Measurements from ENCODE around the gene AKAP13.

The AKAP13 gene

GRCh38 chr15:85743392-85744055 is 363.1 kb downstream of the AKAP13 start:
- CTCF ChIA-PET, result interaction anchor here (2.0 kb wide), 1 partner anchor 14 kb away, joined by 5 read pairs; no protein-coding TSS in a partner anchor

GRCh38 chr15:85744579-85744978 is 364.2 kb downstream of the AKAP13 start:
- H3K27ac ChIP-seq (ENCODE audit: extremely low read depth, low read depth, low read length), result no peak overlapping the region
- no peaks in the 10 kb centered on the region for H3K9me3 ChIP-seq (ENCODE audit: control insufficient read depth, insufficient read depth, low read depth, low read length)
- H3K4me3 ChIP-seq (ENCODE audit: low read depth, low read length), result no peak overlapping the region
- CTCF ChIA-PET, result no interaction called here
- no peaks in the 10 kb centered on the region for H3K4me1 ChIP-seq (ENCODE audit: control insufficient read depth, insufficient read depth, low read length)
- TF ChIP-seq ZNF776 (tag by site-specific recombination; IDR thresholded peaks at IDR 0.05; ENCODE audit: borderline replicate concordance) (no peak), SETDB1 (IDR thresholded peaks at IDR 0.05; ENCODE audit: insufficient read length, low read length) (no peak), ZNF274 (IDR thresholded peaks at IDR 0.05; ENCODE audit: low read length) (no peak), ZNF274 (tag by site-specific recombination; IDR thresholded peaks at IDR 0.05; ENCODE audit: borderline replicate concordance) (no peak), RBAK (tag by site-specific recombination; IDR thresholded peaks at IDR 0.05) (no peak), ZFP37 (tag by site-specific recombination; IDR thresholded peaks at IDR 0.05) (no peak), ZFHX2 (tag by site-specific recombination; conservative IDR thresholded peaks at IDR 0.05) (no peak)
- H3K36me3 ChIP-seq (ENCODE audit: control insufficient read depth in 2 of 2, insufficient read depth in 1 of 2, low read length in 2 of 2), result peaks cover 12 to 79% of the 10 kb centered on the region in 2 experiments
- POLR2A ChIA-PET, result no interaction called here

More at GRCh38 chr15:85743392-85744055, 363.1 kb downstream of the AKAP13 start:
- H3K36me3 ChIP-seq (ENCODE audit: control insufficient read depth in 2 of 2, insufficient read depth in 1 of 2, low read length in 2 of 2), result peaks cover 19 to 78% of the 10 kb centered on the region in 2 experiments
- H3K9me3 ChIP-seq (ENCODE audit: control insufficient read depth, insufficient read depth, low read depth, low read length), result no peaks in the 10 kb centered on the region
- no peaks in the 10 kb centered on the region for H3K4me1 ChIP-seq (ENCODE audit: control insufficient read depth, insufficient read depth, low read length)
- no peak overlapping the region for H3K27ac ChIP-seq (ENCODE audit: extremely low read depth, low read depth, low read length)
- TF ChIP-seq ZNF24 (tag by site-specific recombination; IDR thresholded peaks at IDR 0.05), result no peak
- TF ChIP-seq MYNN (tag by site-specific recombination; IDR thresholded peaks at IDR 0.05; ENCODE audit: borderline replicate concordance), result no peak
- TF ChIP-seq MZF1 (tag by site-specific recombination; IDR thresholded peaks at IDR 0.05; ENCODE audit: borderline replicate concordance), result no peak
- TF ChIP-seq KLF1 (tag by site-specific recombination; IDR thresholded peaks at IDR 0.05), result no peak
- no peak for TF ChIP-seq ZNF670 (tag by site-specific recombination; IDR thresholded peaks at IDR 0.05; ENCODE audit: low read depth)
- TF ChIP-seq ZNF561 (tag by site-specific recombination; IDR thresholded peaks at IDR 0.05; ENCODE audit: borderline replicate concordance), result no peak
- TF ChIP-seq BCL11A (tag by site-specific recombination; IDR thresholded peaks at IDR 0.05; ENCODE audit: low read depth), result no peak
- TF ChIP-seq ZNF391 (tag by site-specific recombination; IDR thresholded peaks at IDR 0.05; ENCODE audit: borderline replicate concordance, low read depth), result no peak
- TF ChIP-seq HOXA7 (CRISPR knock-in tag; IDR thresholded peaks at IDR 0.05; ENCODE audit: borderline replicate concordance), result no peak
- no peak for TF ChIP-seq ZFP41 (tag by site-specific recombination; IDR thresholded peaks at IDR 0.05; ENCODE audit: borderline replicate concordance)
- TF ChIP-seq ZNF510 (tag by site-specific recombination; IDR thresholded peaks at IDR 0.05; ENCODE audit: insufficient replicate concordance), result no peak
- TF ChIP-seq ZXDB (tag by site-specific recombination; IDR thresholded peaks at IDR 0.05), result no peak
- TF ChIP-seq ZSCAN23 (tag by site-specific recombination; IDR thresholded peaks at IDR 0.05), result no peak
- no peak for TF ChIP-seq ZNF777 (tag by site-specific recombination; IDR thresholded peaks at IDR 0.05; ENCODE audit: borderline replicate concordance)
- TF ChIP-seq ZNF423 (tag by site-specific recombination; IDR thresholded peaks at IDR 0.05), result no peak
- H3K4me3 ChIP-seq (ENCODE audit: low read depth, low read length), result no peak overlapping the region
- POLR2A ChIA-PET, result no interaction called here

DNA sequence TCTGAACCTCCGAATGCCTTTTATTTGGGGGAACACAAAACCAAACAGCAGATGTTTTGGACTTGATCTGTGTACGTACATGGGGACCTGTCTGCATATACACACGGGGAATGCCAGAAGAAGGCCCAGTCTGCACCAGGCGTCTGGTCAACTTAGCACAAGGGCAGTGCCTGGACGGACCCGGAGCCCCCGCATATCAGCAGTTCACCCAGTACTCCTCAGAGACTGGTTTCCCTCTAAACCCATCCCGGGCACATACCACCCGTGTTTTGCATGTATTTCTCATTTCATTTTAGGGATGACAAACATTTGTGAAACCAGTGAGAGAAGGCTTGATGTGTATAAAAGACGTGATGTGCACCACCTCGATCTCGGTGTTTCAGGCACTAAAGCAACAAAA is 364.6 kb downstream of the AKAP13 start:
- H3K36me3 ChIP-seq (ENCODE audit: control insufficient read depth in 2 of 2, insufficient read depth in 1 of 2, low read length in 2 of 2), result peaks cover 12 to 77% of the 10 kb centered on the region in 2 experiments
- TF ChIP-seq ZNF560 (tag by site-specific recombination; IDR thresholded peaks at IDR 0.05; ENCODE audit: borderline replicate concordance) (no peak), ZNF155 (tag by site-specific recombination; IDR thresholded peaks at IDR 0.05) (no peak), ZNF23 (tag by site-specific recombination; IDR thresholded peaks at IDR 0.05; ENCODE audit: borderline replicate concordance) (no peak), ZNF660 (tag by site-specific recombination; IDR thresholded peaks at IDR 0.05) (no peak), ZNF610 (tag by site-specific recombination; IDR thresholded peaks at IDR 0.05; ENCODE audit: borderline replicate concordance) (no peak)
- TF ChIP-seq, protein P1, sequence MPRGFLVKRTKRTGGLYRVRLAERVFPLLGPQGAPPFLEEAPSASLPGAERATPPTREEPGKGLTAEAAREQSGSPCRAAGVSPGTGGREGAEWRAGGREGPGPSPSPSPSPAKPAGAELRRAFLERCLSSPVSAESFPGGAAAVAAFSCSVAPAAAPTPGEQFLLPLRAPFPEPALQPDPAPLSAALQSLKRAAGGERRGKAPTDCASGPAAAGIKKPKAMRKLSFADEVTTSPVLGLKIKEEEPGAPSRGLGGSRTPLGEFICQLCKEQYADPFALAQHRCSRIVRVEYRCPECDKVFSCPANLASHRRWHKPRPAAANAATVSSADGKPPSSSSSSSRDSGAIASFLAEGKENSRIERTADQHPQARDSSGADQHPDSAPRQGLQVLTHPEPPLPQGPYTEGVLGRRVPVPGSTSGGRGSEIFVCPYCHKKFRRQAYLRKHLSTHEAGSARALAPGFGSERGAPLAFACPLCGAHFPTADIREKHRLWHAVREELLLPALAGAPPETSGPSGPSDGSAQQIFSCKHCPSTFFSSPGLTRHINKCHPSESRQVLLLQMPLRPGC (tag by site-specific recombination; IDR thresholded peaks at IDR 0.05), result no peak
- H3K27ac ChIP-seq (ENCODE audit: extremely low read depth, low read depth, low read length), result no peak overlapping the region
- no peaks in the 10 kb centered on the region for H3K4me1 ChIP-seq (ENCODE audit: control insufficient read depth, insufficient read depth, low read length)
- POLR2A ChIA-PET, result no interaction called here
- CTCF ChIA-PET, result no interaction called here
- H3K9me3 ChIP-seq (ENCODE audit: control insufficient read depth, insufficient read depth, low read depth, low read length), result no peaks in the 10 kb centered on the region
- H3K4me3 ChIP-seq (ENCODE audit: low read depth, low read length), result no peak overlapping the region

All from HEK293 (cell line).